CD4-positive, alpha-beta T cell (primary cell): Measurements from ENCODE around the gene COL23A1. TPM values are rescaled to one million over a fixed set of nuclear protein-coding genes. Genes with fewer than 3 reads are reported as not detected.

ENCODE experiments used
- ATAC-seq: fragments of 200-7000 bp; cut with Tn5 transposase; one replicate; pipeline ENCODE4 v1.10.0; 2022; ENCODE audit warnings: mild to moderate bottlenecking; ENCODE audit not compliant: poor library complexity
- CTCF ChIA-PET: fragments of 350-600 bp; sonication (Branson Sonifier 250); formaldehyde crosslinking; loops from one replicate; lab custom pipeline; 2021; ENCODE audit warnings: antibody characterized with exemption, inconsistent platforms; lab: Charles Lee
- POLR2A ChIA-PET: fragments of 350-600 bp; sonication (Branson Sonifier 250); formaldehyde crosslinking; loops from one replicate; lab custom pipeline; 2021; ENCODE audit warnings: antibody characterized with exemption, inconsistent platforms; lab: Charles Lee
- DNase-seq, 14 experiments: peaks; one replicate each; pipeline ENCODE4 v3.0.0-alpha.2; 2013 to 2020; ENCODE audit warnings: mixed read lengths in 2 of 14
- H3K27ac ChIP-seq, 2 donors: one replicate each; pipeline versions ENCODE4 v1.5.1 to v1.7.0; 2013; ENCODE audit warnings: low read length in 2 of 2, low read depth in 1 of 2, mild to moderate bottlenecking in 1 of 2
- H3K27me3 ChIP-seq, 2 experiments: 1 replicate in 1 of 2; 2 replicates in 1 of 2; pipeline versions ENCODE4 v1.6.1 to v1.7.0; 2013; ENCODE audit warnings: low read length in 2 of 2, control low read depth in 1 of 2, mild to moderate bottlenecking in 1 of 2, moderate library complexity in 1 of 2; ENCODE audit not compliant: insufficient read depth in 2 of 2, control insufficient read depth in 1 of 2
- H3K36me3 ChIP-seq: one replicate; pipeline ENCODE4 v1.6.1; 2013; ENCODE audit warnings: low read length, control low read depth; ENCODE audit not compliant: insufficient read depth
- H3K4me1 ChIP-seq: one replicate; pipeline ENCODE4 v1.6.1; 2013; ENCODE audit warnings: low read length, control low read depth; ENCODE audit not compliant: insufficient read depth
- H3K4me3 ChIP-seq: one replicate; pipeline ENCODE4 v1.5.1; 2013; ENCODE audit warnings: mild to moderate bottlenecking, low read length, moderate library complexity
- H3K9me3 ChIP-seq, 2 experiments: 1 replicate in 1 of 2; 2 replicates in 1 of 2; pipeline versions ENCODE4 v1.6.1 to v1.7.0; 2013; ENCODE audit warnings: low read length in 2 of 2, mild to moderate bottlenecking in 2 of 2, control low read depth in 1 of 2, moderate library complexity in 1 of 2; ENCODE audit not compliant: control insufficient read depth in 1 of 2, insufficient read depth in 1 of 2
- H3K27ac Mint-ChIP-seq: one replicate; pipeline ENCODE4 v1.8.0; 2020; ENCODE audit warnings: mixed read lengths
- H3K27me3 Mint-ChIP-seq: one replicate; pipeline ENCODE4 v1.8.0; 2021; ENCODE audit warnings: mixed read lengths
- H3K36me3 Mint-ChIP-seq: one replicate; pipeline ENCODE4 v1.8.0; 2021; ENCODE audit warnings: low read depth, mixed read lengths
- H3K4me1 Mint-ChIP-seq: one replicate; pipeline ENCODE4 v1.8.0; 2021; ENCODE audit warnings: low read depth, mixed read lengths
- H3K4me3 Mint-ChIP-seq: one replicate; pipeline ENCODE4 v1.8.0; 2020; ENCODE audit warnings: mild to moderate bottlenecking, mixed read lengths
- H3K9me3 Mint-ChIP-seq: one replicate; pipeline ENCODE4 v1.8.0; 2020; ENCODE audit warnings: mixed read lengths
- intact Hi-C, 2 experiments: fragments of 100-400 bp; cut with DNase I in 1 of 2; cut with micrococcal nuclease in 1 of 2; formaldehyde crosslinking; loops; one replicate each; pipeline versions ENCODE4 v1.15.1 to v1.9.0; 2023 to 2025; cut with DNase I, micrococcal nuclease
- total RNA-seq, 174 experiments: library from RNA in 2 of 174; stranded (reverse) in 2 of 174; gene quantifications; one replicate each; pipeline ENCODE4 v1.2.3 and lab custom pipeline; 2021 to 2026
- TF ChIP-seq, protein P1 (sequence below): fragments of 200-600 bp; IDR thresholded peaks from one replicate; pipeline ENCODE4 v1.8.0; 2022; ENCODE audit warnings: antibody characterized with exemption, mild to moderate bottlenecking

COL23A1 gene
- total RNA-seq, 2 experiments from 2014 or later = not detected

- Mint-ChIP-seq H3K9me3 (peaks cover 2% of the 10 kb centered on the region), H3K27me3 (peaks cover 18% of the 10 kb centered on the region), H3K27ac (no peak overlapping the region), H3K4me3 (no peak overlapping the region), H3K4me1 (no peaks in the 10 kb centered on the region), H3K36me3 (no peaks in the 10 kb centered on the region)
- DNase-seq (no peak), ATAC-seq (no peak)
- intact Hi-C loops = no loop called here
- Histone ChIP-seq H3K9me3 (no peaks in the 10 kb centered on the region), H3K27me3 (peaks cover 2 to 4% of the 10 kb centered on the region in 2 experiments), H3K36me3 (no peaks in the 10 kb centered on the region), H3K4me3 (no peak overlapping the region), H3K4me1 (no peaks in the 10 kb centered on the region), H3K27ac (no peak overlapping the region)
- ChIA-PET POLR2A (no interaction called here), CTCF (no interaction called here)
- TF ChIP-seq, protein P1, sequence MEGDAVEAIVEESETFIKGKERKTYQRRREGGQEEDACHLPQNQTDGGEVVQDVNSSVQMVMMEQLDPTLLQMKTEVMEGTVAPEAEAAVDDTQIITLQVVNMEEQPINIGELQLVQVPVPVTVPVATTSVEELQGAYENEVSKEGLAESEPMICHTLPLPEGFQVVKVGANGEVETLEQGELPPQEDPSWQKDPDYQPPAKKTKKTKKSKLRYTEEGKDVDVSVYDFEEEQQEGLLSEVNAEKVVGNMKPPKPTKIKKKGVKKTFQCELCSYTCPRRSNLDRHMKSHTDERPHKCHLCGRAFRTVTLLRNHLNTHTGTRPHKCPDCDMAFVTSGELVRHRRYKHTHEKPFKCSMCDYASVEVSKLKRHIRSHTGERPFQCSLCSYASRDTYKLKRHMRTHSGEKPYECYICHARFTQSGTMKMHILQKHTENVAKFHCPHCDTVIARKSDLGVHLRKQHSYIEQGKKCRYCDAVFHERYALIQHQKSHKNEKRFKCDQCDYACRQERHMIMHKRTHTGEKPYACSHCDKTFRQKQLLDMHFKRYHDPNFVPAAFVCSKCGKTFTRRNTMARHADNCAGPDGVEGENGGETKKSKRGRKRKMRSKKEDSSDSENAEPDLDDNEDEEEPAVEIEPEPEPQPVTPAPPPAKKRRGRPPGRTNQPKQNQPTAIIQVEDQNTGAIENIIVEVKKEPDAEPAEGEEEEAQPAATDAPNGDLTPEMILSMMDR = no peak
Measured at GRCh38 chr5:178296066-178296465, 294.1 kb downstream of the COL23A1 start.

DNA sequence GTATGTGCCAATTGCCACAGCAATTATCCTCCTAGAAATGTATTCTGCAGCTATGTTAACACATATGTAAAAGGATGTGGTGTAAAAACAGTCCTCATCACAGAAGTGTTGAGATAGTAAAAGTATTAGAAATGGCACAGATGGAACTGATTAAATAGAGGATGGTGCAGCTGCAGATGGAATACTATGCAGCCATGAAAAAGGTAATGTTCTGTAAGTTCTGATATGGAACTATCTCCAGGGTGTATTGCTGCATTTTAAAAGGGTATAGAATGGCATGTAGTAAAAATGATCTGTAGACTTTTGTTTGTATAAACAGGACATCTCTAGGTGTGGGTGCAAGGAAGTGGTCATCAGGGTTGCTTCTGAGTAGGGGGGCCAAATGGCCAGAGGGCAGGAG is 294.6 kb downstream of the COL23A1 start:
- CTCF ChIA-PET = no interaction called here
- intact Hi-C loops = no loop called here

GRCh38 chr5:178293815-178294214 is 296.4 kb downstream of the COL23A1 start:
- no peak overlapping the region for H3K4me3 Mint-ChIP-seq
- intact Hi-C loops = no loop called here
- Histone ChIP-seq H3K27ac (no peak overlapping the region), H3K4me1 (no peaks in the 10 kb centered on the region), H3K36me3 (no peaks in the 10 kb centered on the region), H3K9me3 (no peaks in the 10 kb centered on the region), H3K27me3 (peaks cover 2 to 4% of the 10 kb centered on the region in 2 experiments), H3K4me3 (no peak overlapping the region)
- no peaks in the 10 kb centered on the region for H3K9me3 Mint-ChIP-seq
- no peak for ATAC-seq
- H3K27me3 Mint-ChIP-seq = peaks cover 19% of the 10 kb centered on the region
- no peaks in the 10 kb centered on the region for H3K36me3 Mint-ChIP-seq
- no peak overlapping the region for H3K27ac Mint-ChIP-seq
- no peak for DNase-seq
- ChIA-PET CTCF (no interaction called here), POLR2A (no interaction called here)
- TF ChIP-seq, protein P1 = no peak
- no peaks in the 10 kb centered on the region for H3K4me1 Mint-ChIP-seq

More for the DNA sequence above, 294.6 kb downstream of the COL23A1 start:
- DNase-seq (no peak), ATAC-seq (no peak)
- Mint-ChIP-seq H3K4me1 (no peaks in the 10 kb centered on the region), H3K27ac (no peak overlapping the region), H3K9me3 (no peaks in the 10 kb centered on the region), H3K36me3 (no peaks in the 10 kb centered on the region), H3K27me3 (peaks cover 15% of the 10 kb centered on the region), H3K4me3 (no peak overlapping the region)
- H3K4me1 ChIP-seq = no peaks in the 10 kb centered on the region
- H3K27me3 ChIP-seq = peaks cover 2 to 4% of the 10 kb centered on the region in 2 experiments
- H3K4me3 ChIP-seq = no peak overlapping the region
- POLR2A ChIA-PET = no interaction called here
- no peaks in the 10 kb centered on the region for H3K36me3 ChIP-seq
- H3K27ac ChIP-seq = no peak overlapping the region
- TF ChIP-seq, protein P1 = no peak
- no peaks in the 10 kb centered on the region for H3K9me3 ChIP-seq
